Activated CD8-positive, alpha-beta memory T cell treated with anti-CD3 and anti-CD28 coated beads, Interleukin-2, amount 50 U/mL, for 1 hour (primary cell): Measurements from ENCODE around the gene FIBIN.
"Not testable (repeated sequence)": the region's sequence is repeated elsewhere in the genome, so short reads cannot be mapped to it uniquely, and the experiment has no call there.

Experiments
- DNase-seq: peaks from one replicate; pipeline ENCODE4 v3.0.0-alpha.2; 2020; ENCODE audit errors: extremely low read depth

The FIBIN gene

DNA sequence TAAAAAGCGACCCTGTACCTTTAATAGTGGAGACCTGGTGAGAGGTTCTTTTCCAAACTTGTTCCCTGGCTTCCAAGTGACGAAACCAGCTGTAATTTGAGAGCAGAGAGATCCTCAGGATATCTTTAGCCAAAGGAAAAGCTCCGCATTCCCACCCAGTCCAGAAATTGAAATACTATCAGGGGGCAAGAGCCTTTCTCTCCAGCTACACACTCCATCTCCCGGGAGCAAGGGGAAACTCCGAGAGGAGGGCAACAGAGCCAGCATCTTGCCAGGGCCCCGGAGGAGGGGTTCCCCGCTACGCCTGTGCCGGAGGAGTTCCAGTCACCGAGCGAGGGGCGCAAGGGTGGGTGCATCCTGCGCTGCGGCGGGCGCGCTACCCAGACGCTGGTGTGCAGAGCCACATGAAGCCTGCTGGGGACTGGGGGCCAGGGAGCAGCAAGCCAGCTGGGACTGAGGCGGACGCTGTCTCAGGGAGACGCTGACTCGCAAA lies at the start of gene FIBIN:
Gene FIBIN, plus strand, starts transcription at position 148 of the 493 bp plus-strand sequence. CDS start 415 bp downstream, outside the sequence.
- DNase-seq: no peak

DNA sequence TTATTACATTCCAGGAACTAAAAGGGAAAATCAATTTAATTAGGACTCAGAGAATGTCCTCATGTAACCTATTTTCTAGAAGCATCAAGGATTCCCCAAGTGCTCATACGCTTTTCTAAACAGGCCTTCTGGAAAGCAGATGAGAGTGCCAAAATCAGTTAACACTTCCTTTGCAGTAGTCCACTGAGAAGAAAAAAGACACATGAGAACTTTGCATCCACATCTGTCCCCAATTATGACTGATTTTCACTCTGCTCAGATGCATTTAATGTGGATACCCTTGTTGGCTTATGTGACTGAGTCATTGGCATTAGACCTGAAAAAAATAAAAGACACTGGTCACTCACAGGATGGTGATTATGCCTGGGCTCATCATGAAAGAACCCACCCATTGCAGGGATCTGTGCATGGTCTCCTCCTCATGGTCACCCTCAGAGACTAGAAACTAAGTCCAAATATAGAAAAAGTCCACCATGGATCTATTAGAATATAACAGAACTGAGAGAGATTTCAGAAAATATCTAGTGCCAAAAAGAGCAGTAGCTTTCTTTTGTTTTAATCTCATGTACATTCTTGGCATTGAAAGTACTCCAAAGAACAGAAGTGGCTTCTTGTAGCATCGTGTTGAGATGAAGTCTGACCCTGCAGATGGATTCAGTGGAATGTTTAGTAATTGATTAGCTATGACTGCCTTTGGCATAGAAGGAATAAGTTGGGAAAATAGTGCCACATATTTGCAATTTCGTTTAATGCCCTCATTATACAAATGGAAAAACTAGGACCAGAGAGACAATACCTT lies 48.8 kb upstream of the FIBIN start:
- no peak for DNase-seq

DNA sequence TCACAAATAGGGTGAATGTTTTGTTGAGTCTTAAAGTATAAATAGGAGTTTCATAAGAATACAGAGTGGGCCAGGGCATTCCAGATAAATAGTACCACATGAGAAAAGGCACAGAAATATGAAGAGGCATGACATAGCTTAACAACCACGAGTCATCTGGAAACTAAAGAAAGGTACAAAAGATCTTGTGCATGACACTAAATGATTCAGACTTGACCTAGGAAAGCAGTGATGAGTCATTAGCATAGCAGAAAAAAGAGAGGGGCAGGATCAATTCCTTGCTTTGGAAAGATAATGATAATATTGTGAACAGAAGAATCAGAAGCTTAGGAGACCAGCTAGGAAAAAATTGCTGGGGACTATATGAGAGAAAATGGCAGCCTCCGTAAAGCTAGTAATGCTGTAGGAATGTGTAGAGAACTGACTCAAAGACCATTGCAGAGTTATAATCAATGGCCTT lies 47.6 kb upstream of the FIBIN start:
- no peak for DNase-seq

DNA sequence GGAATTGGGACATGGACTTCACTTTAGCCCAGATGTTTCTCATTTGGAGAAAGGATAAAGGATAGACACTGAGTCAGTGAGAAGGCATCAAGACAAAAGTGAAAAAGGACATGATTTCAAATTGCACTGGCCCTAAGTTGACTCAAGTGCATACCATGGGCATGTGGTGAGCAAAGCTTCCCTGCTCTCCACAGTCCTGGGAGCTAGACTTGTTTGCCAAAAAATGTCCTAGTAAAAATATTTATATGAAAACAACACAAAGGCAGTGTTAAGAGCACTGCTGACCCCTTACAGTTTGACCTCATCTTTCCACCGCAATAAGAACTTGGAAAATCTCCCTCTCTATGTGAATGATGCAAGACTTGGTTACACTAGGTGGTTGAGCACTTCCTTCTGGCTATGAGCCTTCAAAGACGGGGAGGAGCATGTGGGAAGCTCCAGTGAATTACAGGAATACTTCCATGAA lies 46.5 kb upstream of the FIBIN start:
- no peak for DNase-seq

DNA sequence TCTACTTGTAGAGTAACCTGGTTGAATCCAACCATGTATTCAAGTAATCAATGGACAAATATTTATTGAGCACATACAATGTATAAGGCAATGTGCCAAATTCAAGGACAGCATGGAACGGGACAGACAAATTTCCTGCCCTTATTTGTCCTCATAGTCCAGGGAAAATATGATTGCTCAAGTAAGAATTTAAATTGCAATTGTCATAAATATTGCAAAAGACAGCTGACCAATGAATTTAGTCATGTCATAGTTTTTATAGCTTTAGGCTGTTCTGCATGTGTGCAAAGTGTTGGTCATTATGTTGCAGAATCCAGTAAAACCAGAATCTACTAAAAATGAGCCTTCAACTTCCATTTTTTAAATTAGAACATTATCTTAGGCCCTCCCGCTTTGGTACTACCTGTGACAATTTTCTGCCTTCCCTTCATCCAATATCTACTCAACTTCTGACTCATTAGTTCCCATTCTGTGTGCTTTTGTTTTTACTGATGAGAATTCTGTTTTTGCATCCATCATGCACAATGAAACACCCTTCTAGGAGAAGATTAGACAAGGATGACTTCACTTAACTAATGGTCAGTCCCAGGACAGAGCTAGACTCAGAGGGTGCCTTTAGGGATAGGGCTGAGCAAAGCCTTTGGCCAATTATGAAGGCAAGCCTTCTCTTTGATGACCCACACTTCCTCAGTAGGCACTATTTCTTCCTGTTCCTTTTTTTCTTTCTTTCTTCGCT lies 45.8 kb upstream of the FIBIN start:
- DNase-seq: no peak

DNA sequence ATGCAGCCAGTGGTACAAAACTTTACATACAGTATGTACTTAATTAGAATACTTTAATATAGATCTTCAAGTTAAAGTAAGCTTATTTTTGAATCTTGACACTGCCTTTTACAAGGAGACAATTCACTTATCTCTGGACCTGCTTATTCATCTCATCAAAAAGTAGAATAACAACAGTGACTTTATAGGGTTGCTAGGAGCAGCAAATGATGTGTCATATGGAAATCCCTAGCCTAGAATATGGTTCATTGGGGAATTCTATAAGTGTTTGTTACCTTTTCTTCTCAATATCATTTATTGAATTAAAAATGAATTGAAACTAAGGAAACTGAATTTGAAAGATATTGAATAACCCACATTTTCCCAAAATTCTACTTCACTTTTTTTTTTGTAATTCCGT lies 45.0 kb upstream of the FIBIN start:
- no peak for DNase-seq

DNA sequence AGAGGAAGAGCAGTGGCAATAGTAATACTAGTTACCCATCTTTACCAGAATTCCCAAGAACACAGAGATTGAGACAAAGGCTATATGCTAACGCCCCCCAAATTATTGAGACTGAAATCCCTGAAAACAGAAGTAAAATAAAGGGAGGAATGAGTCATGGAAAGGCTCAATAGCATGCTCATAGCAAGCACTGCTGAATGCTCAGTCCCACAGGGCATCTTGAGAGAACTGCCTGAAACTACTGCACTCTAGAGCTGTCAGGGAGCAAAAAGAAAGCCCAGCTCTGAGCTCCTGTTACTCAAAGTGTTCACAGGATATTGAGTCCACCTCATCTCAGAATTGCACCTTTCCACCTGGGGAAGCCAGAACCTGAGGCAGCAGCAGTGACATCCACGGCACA lies 44.1 kb upstream of the FIBIN start:
- no peak for DNase-seq

DNA sequence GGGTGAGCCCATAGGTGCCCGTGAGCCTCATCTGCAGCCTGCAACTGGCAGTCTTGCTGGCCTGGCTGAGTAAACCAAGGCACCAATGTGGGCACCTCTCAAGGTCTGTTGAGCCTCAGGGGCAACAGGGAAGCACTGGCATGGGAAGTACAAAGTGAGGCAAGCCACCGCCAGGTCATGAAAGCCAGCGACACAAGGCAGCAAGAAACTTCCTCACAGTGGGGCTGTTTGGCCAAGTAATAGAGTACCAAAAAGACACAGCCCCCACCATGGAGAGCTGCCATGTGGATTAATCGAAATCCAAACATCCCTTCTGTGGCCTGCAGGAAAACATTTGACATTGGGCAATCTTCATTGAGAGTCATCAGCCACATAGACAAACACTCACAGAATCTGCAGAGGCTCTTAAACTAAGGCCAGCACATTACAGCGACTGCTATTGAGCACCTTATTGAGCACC lies 43.6 kb upstream of the FIBIN start:
- DNase-seq: no peak

DNA sequence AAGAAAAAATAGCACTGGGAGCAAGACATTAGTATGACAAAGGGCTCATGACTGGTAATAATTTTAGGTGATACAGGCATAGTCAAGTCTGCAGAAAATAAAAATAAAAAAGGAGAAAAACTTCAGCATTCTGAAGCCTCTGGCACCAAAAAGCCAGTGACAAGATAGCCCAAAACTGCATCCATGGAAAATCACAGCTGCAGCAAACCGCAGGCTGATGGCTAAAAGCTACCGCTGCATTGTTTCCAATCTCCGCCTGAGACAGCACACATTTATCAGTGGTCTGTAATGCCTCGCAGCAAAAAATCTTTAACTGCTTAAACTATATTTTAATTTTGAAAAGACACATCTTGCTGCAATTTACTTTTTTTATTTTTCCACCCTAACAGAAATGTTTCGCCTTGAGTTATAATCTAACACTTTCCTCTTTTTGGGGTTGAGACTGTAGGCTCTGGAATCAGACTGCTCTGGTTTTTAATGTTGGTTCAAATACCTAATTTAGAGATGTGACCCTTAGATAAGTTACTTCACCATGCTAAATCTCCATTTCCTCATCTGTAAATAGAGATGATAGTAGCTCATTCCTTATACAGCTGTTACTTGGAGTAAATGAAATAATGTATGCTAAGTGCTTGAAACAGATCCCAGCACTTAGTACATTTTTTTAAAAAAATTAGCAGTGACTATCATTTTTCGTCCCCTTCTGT lies 42.0 kb upstream of the FIBIN start:
- DNase-seq: no peak

DNA sequence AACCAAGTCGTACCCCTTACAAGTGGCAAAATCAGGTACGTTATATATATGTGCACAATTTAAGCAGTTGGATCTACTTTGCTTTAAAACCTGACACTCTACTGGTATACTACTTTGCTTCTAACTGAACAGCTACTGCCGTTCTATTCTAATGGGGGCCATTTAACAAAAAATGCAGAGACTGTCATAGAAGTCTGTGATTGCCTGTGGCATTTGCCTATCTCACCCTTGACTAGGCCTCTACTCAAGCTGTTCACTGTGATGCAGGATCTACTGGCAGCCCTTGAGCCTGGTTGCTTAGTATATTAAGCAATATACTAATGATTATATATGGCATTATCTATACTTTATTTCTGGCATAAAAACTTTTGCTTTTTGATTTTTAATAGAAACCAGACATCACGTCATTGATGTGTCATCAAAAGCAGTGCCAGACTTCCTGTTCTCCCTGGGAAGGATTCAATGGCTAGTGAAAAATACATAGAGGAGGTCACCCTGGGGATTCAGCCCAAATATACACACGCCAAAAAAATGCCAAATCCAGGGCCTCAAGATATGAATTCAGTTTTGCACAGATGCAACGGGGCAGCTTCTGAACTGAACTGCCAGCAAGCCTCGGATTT lies 40.0 kb upstream of the FIBIN start:
- DNase-seq: no peak

DNA sequence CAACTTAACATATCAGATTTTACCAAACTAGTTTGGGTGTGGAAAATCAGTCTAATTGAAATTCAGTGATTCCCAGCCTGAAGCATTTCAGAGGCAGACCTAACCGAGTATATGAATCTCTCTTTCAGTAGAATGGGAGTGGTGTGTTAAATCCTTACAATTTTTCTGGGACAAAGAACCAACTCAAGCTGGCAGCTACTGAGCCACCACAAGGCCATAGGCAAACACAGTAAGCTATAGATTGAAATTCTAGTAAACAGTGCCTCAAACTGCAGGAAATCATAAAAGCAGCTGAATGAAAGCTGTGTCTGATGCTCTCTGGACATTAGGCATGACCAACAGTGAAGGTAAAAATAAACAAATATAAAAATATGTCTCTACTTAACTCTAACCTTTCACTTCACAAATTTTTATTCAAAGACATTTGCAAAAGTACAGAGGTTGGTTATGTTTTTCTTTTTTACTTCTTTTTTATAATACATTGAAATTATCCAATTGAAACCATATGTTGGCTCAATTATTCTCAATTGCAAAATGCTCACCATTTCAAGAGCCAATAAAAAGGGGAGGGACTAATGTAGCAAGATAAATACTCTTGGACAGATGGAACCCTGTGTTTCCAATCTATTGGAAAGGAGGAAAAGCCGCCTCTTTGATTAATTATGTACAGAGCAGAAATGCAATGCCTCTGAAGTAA lies 35.8 kb upstream of the FIBIN start:
- no peak for DNase-seq

DNA sequence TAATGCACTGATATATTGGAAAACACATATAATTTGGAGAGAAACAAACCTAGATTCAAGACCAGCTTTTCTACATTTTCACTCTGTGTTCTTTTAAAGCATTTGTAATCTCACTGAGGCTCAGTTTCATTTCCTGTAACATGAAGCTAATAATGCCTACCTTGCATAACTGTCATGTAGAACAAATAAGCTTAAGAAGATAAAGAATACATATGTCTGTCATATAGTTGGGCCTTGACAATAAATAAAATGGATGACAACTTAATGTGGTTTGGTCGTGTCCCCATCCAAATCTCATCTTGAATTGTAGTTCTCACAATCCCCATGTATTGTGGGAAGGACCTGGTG lies 35.2 kb upstream of the FIBIN start:
- no peak for DNase-seq

DNA sequence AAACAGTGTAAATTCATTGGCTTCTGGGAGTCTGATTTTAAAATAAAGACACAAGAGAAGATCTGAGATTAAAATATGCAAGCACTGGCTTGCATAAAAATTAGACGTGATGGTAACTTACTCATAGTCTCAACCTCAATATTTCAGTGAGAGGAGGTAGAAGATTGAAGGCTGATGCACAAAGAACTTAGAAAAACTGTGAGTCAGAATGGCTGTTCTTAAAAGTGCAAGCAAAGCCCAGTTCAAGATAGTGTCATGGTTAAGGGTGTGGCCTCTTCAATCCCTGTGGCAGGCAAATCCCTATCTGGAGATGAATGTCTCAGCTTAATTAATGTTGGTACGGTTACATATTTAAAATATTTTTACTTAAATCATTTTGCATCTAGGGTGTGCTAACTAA lies 33.6 kb upstream of the FIBIN start:
- DNase-seq: no peak

DNA sequence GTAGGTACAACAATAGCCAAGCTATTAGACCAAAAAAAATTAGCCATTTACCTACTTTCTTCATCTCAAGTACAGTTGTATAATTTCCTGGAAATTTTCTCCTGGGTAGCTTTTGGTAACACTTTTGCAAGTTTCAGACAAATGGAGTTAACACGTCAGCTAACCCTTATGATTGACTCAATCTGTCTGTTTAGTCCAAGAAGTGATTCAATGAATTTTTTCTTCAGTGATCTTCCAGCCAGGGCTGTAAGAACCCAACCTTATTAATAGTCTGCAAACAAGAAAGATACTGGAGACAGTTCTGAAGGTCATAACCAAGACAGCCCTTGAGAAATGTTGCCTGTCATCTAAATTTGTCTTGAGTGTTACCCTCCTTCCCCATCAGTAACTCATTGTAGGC lies 30.1 kb upstream of the FIBIN start:
- no peak for DNase-seq

DNA sequence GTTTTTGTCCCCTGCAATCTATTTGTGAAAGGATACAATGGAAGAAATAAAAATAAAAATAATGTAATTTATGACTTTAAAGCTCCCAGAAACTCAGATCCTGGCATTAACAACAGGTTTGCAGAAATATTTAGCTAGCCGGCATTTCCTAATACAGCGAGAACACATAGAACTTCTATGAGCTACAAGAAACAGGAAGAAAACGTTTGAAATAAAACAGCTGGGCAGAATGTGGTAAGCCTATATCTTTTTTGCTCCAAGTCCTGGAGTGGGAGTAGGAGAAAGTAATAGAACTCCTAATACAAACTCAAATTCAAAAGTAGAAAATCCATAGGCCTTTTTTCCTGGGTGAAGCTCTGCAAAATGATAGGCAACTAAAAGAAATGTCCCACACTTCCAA lies 29.6 kb upstream of the FIBIN start:
- DNase-seq: no peak

DNA sequence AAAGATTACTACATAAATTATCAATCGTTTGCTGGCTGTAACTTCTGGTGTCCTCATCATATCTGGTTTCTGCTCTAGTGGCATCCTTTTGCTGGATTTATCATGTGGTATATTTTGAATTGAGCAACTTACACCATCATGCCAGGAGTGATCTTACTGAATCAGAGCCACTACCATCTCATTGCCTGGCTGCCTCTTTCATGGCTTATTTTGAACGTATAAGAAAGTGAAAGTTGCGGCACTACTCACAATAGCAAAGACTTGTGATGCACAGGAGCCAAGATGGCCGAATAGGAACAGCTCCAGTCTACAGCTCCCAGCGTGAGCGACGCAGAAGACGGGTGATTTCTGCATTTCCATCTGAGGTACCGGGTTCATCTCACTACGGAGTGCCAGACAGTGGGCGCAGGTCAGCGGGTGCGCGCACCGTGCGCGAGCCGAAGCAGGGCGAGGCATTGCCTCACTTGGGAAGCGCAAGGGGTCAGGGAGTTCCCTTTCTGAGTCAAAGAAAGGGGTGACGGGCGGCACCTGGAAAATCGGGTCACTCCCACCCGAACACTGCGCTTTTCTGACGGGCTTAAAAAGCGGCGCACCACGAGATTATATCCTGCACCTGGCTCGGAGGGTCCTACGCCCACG lies 28.9 kb upstream of the FIBIN start:
- DNase-seq: not testable (repeated sequence)

DNA sequence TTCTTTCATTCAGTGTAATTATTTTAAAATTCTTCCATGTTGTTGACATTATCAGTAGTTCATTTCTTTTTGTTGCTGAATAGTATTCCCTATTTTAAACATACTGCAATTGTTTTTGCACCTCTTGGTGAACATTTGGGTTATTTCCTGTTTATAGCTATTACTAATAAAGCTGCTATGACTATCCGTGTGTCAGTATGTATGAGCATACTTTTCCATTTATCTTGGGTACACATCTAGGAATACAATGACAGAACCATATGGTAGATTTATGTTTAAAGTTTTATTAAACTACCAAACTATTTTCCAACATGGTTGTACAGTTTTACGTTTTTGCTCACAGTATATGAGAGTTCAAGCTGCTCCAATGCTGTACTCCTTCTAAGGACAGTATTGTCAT lies 22.0 kb upstream of the FIBIN start:
- DNase-seq: no peak

DNA sequence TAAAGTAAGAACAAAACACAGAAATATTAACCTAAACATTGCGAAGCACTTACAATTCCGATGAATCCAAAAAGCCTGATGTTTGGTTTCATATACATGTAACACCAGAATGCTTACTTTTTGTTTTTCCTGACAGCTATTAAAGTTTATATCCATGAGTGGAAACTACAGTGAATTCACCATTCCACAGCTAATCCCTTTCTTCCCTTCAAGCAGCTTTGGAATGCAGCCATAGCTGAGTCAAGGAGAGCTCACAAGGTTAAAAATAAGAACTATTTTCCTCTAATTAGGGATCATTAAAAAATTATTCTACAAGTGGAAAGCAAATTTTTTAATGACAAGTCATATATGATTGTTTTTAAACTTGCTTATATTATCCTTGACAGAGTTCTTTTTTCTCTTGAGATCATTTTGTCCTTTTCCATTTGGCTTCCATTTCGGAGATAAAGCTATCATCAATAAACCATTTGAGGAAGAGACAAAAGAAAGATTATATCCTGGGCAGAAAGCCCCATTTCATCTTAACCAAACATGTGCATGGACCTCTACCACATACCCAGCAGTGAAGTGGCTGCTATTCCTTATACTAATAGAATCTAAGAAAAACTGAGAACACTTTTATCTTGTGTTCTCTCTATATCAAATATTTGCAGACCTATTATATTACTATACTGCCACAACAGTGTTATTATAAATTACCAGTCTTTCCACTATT lies 19.7 kb upstream of the FIBIN start:
- no peak for DNase-seq

DNA sequence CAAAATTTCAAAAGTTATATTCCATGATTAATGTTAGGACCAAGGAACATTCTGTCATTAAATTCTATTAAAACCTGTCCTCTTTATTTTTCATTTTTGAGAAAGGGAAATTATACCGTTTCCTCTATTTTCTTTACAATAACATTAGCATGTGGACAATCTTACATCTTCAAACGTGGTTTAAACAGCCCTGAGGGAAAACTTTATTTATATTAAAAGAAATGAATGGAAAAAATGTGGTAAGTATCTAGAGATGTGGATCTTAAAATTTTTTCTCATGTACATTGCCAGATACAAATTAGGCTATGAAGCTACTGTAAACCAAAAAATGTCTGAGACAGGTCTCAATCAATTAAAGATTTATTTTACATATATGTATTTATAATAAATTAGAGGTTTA lies 18.9 kb upstream of the FIBIN start:
- DNase-seq: no peak

DNA sequence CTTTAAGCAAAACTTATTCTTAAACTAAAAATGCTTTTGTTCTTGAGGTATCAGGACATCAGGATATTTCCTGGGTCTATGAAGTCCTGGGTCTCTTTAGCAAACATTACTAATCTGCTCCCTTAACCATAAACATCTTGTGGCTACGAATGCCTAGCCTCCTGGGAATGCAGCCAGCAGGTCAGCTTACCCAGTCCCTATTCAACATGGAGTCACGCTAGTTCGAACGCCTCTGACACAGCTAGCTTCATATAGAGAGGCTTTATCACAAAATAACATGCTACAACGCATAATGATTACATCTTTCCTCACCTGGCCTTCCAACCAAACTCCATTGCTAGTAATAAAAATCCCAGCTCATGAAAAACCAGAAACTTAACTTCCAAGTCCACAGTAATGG lies 17.5 kb upstream of the FIBIN start:
- no peak for DNase-seq
